GM18861 (cell line): ENCODE measurements around the gene TNFRSF21.

Experiments used
- ATAC-seq: cut with Tn5 transposase; IDR thresholded peaks from one replicate; pipeline ENCODE4 v1.9.1; 2021; ENCODE audit not compliant: unreplicated experiment

TNFRSF21 gene

DNA sequence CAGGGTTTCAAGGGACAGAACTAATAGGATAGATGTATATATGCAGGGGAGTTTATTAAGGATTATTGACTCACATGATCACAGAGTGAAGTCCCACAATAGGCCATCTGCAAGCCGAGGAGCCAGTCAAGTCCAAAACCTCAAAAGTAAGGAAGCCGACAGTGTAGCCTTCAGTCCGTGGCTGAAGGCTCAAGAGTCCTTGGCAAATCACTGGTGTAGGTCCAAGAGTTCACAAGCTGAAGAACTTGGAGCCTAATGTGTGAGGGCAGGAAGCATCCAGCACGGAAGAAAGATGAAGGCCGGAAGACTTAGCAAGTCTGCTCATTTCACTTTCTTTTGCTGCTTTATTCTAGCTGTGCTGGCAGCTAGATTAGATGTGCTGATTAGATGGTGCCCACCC lies 128.0 kb downstream of the TNFRSF21 start:
- ATAC-seq = no peak
